Caki2 (cell line): ENCODE measurements around the gene CD86. TPM values are rescaled to one million over a fixed set of nuclear protein-coding genes. Genes with fewer than 3 reads are reported as not detected.
"Not testable (repeated sequence)": the region's sequence is repeated elsewhere in the genome, so short reads cannot be mapped to it uniquely, and the experiment has no call there.

Experiments used
- DNase-seq: peaks from one replicate; pipeline ENCODE4 v3.0.0-alpha.2; 2015; ENCODE audit warnings: low read depth
- in situ Hi-C: cut with HindIII; loops from 2 replicates; pipeline ENCODE4 v1.10.0; 2016; ENCODE audit warnings: low sequenced_read_pairs, low pct_unique_long_range_greater_than_20kb, mixed read lengths
- total RNA-seq: library from RNA; depleted of rRNA; stranded (reverse); fragments of >200 nt; shearing (Covaris generic); gene quantifications from 2 replicates; pipeline ENCODE4 v1.2.3, GENCODE V29; 2014; ENCODE audit warnings: low replicate concordance; rRNA removed

CD86 gene
- total RNA-seq, 1 experiment from 2014 or later = not detected

DNA sequence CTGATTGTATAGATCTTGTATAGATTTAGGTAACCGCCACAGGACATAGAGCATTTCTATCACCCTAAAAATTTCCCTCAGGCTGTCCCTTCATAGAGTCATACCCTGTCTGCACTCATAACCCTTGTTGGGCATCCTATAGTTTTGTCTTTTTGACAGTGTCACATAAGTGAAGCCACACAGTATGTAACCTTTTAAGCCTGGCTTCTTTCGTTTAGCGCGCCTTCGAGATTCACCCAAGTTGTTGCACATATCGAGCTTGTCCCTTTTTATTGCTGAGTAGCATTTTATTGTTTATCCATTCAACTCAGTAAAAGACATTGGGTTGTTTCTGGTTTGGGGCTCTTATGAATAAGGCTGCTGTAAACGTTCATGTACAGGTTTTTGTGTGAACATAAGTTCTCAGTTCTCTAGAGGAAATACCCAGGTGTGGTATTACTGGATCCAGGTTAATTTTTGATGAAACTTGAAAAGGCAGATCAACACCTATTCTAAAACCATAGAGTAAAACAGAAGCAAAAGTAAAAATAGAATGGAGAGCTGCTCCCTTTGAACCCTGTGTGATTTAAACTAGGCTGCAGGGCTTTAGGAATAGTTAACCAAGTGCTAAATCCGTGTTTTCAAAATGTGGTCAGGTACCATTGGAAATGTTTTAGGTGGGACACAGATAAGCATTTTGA lies 49.5 kb downstream of the CD86 start:
- in situ Hi-C loops = no loop called here
- DNase-seq = no peak

DNA sequence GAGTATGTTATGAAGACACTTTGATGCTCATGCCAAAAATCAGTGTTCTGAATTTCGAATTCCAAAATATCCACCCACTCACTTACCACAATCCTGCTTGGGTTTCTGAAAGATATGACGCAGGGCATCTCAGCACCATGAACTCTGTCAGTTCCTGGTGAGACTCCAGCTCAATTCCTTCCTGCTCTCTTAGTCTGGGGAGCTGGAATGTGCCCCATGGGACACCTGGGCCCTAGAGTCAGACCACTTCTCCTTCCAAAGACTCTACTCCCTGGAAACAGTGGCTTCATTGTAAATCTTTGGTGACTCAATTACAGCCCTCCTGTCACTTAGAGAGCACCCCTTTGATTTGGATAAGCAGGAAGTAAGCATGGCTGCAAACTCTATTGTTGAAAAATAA lies 50.5 kb downstream of the CD86 start:
- in situ Hi-C loops = no loop called here
- no peak for DNase-seq

DNA sequence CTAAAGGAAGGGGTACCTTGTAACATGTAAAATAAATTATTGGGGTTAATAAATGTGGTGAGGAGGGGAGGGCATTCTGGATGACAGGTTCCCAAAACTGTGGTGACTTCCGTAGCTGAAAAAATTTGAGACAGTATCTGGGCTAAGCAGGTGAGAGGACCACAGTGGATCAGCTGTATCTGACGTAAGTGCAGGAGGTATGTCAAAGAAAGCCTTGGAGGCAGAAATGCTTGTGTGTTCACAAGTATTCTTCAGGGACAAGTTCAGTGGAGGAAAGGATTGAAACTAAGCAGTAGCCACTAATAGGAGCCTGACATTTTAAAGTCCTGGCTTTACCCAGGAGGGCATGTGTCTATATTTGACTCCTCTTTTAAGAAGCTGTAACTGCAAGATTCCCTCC lies 52.0 kb downstream of the CD86 start:
- in situ Hi-C loops = no loop called here
- no peak for DNase-seq

DNA sequence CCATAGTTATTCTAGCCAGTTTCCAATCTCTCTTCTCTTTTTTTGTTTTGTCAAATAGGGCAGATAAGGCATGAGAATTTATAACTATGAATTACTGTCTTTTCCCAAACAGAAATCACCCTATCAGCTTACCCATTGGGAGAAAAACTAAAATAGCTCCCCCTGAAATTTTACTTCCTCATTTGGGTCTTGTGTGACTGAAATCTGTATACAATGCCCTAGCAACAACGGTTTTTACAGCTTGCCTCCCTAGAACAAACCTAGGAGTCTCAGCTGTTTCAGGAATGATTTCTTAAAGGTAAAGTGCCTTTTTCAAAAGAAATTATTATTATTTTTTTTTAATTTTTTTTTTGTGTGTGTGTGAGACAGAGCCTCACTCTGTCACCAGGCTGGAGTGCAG lies 56.8 kb downstream of the CD86 start:
- in situ Hi-C loops = no loop called here
- no peak for DNase-seq

DNA sequence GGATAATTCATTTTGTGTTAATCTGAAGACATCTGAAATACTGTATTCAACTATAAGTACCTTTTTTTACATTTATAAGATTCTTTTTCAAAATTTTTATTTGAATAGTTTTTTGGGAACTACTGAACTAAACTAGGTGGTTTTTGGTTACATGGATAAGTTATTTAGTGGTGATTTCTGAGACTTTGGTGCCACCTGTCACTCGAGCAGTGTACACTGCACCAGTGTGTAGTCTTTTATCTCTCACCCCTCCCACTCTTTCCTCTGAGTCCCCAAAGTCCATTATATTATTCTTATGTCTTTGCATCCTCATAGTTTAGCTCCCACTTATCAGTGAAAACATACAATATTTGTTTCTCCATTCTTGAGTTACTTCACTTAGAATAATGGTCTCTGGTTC lies 57.6 kb downstream of the CD86 start:
- no peak for DNase-seq
- in situ Hi-C loops = no loop called here

DNA sequence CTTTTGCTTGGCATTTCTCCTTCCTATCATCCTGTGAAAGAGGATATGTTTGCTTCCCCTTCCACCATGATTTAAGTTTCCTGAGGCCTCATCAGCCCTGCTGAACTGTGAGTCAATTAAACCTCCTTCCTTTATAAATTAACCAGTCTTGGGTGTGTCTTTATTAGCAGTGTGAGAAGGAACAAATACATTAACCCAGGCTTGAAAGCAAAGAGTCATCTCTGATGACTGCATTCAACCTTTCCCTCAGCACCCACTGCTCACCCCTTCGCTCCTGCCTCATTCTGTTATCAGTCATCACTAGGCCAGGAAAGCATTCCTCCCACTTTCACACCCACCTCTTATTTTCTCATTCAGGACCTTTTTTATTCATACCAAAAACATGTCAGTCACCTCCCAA lies 68.7 kb downstream of the CD86 start:
- in situ Hi-C loops = no loop called here
- no peak for DNase-seq

DNA sequence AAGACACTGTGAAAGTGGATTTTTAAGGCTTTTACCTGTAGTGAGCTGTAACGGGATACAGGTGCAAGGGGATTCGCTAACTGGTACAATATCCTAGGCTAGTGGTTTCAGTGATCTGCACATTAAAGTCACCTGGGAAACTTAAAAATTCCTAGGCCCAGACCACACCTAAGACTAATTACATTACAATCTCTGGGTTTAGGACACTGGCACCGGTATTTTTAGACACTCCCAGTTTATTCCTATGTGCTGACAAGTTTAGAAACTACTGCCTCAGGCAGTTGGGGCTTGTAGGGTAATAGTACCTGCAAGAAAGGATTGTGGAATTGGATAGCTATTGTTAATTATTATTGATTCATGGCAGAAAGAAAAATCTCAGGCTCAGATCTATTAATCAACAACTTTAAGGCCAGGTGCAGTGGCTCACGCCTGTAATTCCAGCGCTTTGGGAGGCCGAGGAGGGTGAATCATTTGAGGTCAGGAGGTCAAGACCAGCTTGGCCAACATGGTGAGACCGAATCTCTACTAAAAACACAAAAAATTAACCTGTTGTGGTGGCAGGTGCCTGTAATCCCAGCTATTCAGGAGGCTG lies 77.9 kb downstream of the CD86 start:
- peak; percentile 19 for DNase-seq
- in situ Hi-C loops = no loop called here

DNA sequence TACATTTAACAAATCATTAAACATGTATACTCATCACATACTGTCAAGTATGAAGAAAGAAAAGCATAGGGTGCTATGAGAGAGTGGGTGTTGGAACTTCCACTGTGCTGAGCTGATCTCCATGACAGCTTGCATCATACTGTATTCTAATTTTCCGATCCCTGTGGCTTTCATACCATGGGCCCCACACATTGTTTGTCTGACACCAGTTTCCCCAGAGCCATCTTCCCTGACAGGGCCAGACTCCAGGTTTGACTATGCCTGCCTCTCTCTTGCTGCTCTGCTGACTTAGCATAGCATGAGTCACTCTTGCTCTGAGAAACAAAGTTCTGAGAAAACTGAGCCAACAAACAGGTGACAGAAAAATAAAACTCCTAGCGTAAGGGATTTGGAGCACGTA lies 91.3 kb downstream of the CD86 start:
- in situ Hi-C loops = no loop called here

DNA sequence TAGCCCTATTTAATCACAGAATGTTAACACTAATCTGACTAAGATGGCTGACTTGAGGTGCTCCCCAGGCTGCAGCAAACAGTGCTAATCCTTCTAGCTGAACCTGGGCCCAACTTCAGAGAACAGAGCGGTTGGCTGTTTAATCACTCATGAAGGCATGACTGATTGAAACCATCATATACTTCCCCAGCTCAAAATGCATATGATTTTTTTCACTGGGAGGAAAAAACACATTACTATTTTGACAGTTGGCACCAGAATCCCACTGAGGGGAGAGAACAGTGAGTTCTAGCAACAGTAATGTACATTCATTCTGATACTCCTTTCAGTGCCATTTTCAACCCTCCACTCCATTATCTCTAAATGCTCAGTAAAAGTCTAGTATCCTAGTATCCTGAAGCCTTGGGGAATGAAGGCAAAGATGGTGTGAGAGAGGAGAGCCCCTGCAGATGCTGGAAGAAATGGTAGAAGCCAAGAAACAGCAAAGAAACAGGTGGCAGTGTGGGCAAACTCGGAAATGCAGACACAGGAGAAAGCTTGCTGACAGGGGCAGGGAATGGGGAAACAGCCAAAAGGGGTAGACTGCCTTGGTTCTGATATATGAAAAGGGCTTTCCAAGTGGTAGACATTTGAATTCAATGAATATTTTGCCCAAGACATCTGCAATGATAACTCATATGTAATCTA lies 93.9 kb downstream of the CD86 start:
- DNase-seq = no peak
- in situ Hi-C loops = no loop called here

More for the DNA sequence above, 91.3 kb downstream of the CD86 start:
- no peak for DNase-seq

DNA sequence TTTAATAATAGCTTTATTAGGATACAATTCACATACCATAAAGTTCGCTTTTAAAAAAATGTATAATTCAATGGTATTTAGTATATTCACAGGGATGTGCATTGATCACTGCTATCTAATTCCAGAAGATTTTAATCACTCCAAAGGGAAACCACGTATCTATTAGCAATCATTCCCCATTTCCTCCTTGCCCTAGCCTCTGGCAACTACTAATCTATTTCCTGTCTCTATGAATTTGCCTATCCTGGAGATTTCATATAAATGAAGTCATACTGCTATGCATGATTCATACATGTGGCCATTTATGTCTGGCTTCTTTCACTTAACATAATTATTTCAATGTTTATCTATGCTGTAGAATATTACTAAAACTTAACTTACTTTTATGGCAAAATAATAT lies 96.3 kb downstream of the CD86 start:
- DNase-seq = no peak
- in situ Hi-C loops = no loop called here

DNA sequence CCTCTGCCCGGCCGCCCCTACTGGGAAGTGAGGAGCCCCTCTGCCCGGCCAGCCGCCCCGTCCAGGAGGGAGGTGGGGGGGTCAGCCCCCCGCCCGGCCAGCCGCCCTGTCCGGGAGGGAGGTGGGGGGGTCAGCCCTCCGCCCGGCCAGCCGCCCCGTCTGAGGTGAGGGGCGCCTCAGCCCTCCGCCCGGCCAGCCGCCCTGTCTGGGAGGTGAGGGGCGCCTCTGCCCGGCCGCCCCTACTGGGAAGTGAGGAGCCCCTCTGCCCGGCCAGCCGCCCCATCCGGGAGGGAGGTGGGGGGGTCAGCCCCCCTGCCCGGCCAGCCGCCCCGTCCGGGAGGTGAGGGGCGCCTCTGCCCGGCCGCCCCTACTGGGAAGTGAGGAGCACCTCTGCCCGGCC lies 109.8 kb downstream of the CD86 start:
- in situ Hi-C loops = not testable (repeated sequence)

DNA sequence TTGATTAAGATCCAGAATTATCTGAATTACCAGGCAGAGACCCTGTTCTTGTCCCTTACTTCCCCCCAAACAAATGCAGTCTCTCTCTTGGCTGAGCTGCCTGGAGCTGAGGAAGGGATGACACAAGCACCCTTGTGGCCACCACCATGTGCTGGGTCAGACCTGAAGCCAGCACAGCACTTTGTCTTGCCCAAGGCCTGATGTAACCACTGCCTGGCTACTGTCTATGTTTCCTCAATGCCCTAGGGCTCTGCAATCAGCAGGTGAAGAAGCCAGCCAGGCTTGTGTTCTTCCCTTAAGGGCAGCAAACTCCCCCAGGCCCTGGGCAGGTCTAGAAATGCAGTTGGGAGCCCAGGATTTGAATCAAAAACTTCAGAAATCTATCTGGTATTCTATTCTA lies 112.5 kb downstream of the CD86 start:
- DNase-seq = no peak
- in situ Hi-C loops = no loop called here

More for the DNA sequence above, 109.8 kb downstream of the CD86 start:
- DNase-seq = not testable (repeated sequence)

DNA sequence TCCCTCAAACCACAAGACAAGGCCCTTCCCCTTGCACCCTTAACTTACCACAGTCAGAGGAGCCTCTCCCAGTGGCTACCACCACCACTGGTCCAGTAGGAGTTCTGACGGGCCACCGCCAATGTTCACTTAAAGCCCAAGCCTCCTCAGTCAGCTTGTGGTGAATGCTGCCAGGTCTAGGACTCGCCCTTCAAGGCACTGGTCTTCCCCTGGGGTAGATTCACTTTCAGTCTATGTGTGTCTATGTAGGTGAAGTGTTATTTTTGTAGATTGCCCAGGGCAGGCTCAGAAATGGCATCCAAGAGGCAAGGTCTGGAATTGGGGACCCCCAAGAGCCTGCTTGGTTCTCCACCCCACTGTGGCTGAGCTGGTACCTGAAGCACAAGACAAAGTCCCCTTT lies 112.9 kb downstream of the CD86 start:
- DNase-seq = no peak
- in situ Hi-C loops = no loop called here

DNA sequence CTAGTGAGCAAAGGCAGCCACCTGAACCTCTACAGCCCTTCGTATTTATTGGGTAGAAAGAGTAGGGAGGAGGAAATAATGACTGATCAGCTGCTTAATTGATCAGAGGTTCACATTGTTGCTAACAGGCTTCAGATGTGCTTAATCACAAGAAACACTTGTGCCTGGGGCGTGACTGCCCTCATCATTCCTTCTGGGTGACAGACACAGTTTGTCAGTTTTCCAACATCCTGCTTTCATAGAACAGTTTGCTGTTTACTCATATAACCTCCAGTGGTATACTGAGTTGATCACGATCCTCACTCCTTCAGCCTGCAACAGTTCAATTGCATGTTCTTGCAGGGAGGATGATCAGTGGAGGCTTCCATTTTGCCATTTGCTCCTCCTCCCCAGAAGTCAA lies 114.7 kb downstream of the CD86 start:
- in situ Hi-C loops = no loop called here
- no peak for DNase-seq

Other genes with a start within 250 kb of the CD86 start
- gene IQCB1, start 220.3 kb upstream of the CD86 start, total RNA-seq = 6.0 and 13.6 TPM in 2 replicates
- gene EAF2, start 220.2 kb upstream of the CD86 start, total RNA-seq = 0.88 TPM in 1 of 2 replicates, not detected in the other
- not detected in 2 replicates for gene SLC15A2, start 161.0 kb upstream of the CD86 start, total RNA-seq
- not detected in 2 replicates for gene ILDR1, start 33.1 kb upstream of the CD86 start, total RNA-seq
- not detected in 2 replicates for gene CASR, start 128.3 kb downstream of the CD86 start, total RNA-seq